HG02571 (cell line): ENCODE results near the gene RHOT2.

Experiments used
- ATAC-seq: cut with Tn5 transposase; IDR thresholded peaks from one replicate; pipeline ENCODE4 v1.9.1; 2021; ENCODE audit warnings: mild to moderate bottlenecking, moderate library complexity; ENCODE audit not compliant: unreplicated experiment

Gene RHOT2

GRCh38 chr16:647173-647902 lies 20.6 kb upstream of the RHOT2 start:
- ATAC-seq = no peak

- no peak for ATAC-seq
Measured at GRCh38 chr16:648071-648780, 19.7 kb upstream of the RHOT2 start.

GRCh38 chr16:648781-649589 lies 18.9 kb upstream of the RHOT2 start, which contains the start of gene WDR90:
Gene WDR90, plus strand, starts transcription at chr16:649365. Its CDS starts 52 bp downstream, at chr16:649417.
- ATAC-seq = peak; percentile 77

- peak; percentile 6 for ATAC-seq
Measured at GRCh38 chr16:649631-650030, 18.3 kb upstream of the RHOT2 start.

GRCh38 chr16:651844-652243 lies 16.1 kb upstream of the RHOT2 start:
- ATAC-seq = no peak

GRCh38 chr16:652454-653305 lies 15.3 kb upstream of the RHOT2 start:
- ATAC-seq = no peak

GRCh38 chr16:654034-654433 lies 13.9 kb upstream of the RHOT2 start:
- no peak for ATAC-seq

- no peak for ATAC-seq
Measured at GRCh38 chr16:657487-657886, 10.4 kb upstream of the RHOT2 start.

GRCh38 chr16:658679-659571 lies 9.0 kb upstream of the RHOT2 start:
- ATAC-seq = no peak

GRCh38 chr16:659618-660017 lies 8.3 kb upstream of the RHOT2 start:
- no peak for ATAC-seq

- ATAC-seq = no peak
Measured at GRCh38 chr16:660132-660458, 7.8 kb upstream of the RHOT2 start.

- no peak for ATAC-seq
Measured at GRCh38 chr16:660459-661183, 7.3 kb upstream of the RHOT2 start.

- no peak for ATAC-seq
Measured at GRCh38 chr16:661184-661821, 6.6 kb upstream of the RHOT2 start.

- ATAC-seq = no peak
Measured at GRCh38 chr16:662095-662494, 5.8 kb upstream of the RHOT2 start.

- ATAC-seq = no peak
Measured at GRCh38 chr16:662597-662996, 5.3 kb upstream of the RHOT2 start.

- no peak for ATAC-seq
Measured at GRCh38 chr16:666572-666971, 1.4 kb upstream of the RHOT2 start.

GRCh38 chr16:667113-667779 lies 686 bp upstream of the RHOT2 start:
- ATAC-seq = no peak

- no peak for ATAC-seq
Measured at GRCh38 chr16:668519-669171, 713 bp downstream of the RHOT2 start.
